Activated effector memory CD4-positive, alpha-beta T cell treated with anti-CD3 and anti-CD28 coated beads, Interleukin-2, amount 50 U/mL, for 16 hours (primary cell): ENCODE data around the gene THSD4.
"Not testable (repeated sequence)": the region's sequence is repeated elsewhere in the genome, so short reads cannot be mapped to it uniquely, and the experiment has no call there.

Source experiments
- DNase-seq: peaks from one replicate; pipeline ENCODE4 v3.0.0-alpha.2; 2020

Gene THSD4

GRCh38 chr15:71362987-71363968 is 248.0 kb downstream of the THSD4 start:
- no peak for DNase-seq

- no peak for DNase-seq
These were observed 248.9 kb downstream of the THSD4 start for GRCh38 chr15:71364117-71364584.

DNA sequence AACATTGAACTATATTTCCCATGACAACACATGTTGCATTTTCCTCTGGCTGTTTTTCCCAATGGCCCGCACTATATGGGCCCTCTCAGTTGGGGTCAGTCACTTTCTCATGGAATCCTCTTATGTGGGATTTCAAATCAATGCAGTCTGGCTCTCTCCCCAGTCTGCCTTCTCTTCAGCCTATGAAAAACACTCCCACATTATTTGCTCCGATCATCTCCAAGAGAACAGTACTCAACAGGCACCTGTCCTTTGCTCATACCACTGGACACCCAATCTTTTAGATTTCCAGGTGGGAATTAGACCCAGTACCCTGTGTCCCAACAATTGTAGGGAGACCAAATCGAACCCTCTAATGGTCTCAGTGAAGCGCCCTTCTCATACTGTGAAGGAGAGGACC is 251.3 kb downstream of the THSD4 start:
- DNase-seq, result no peak

- DNase-seq, result no peak
These were observed 251.7 kb downstream of the THSD4 start for GRCh38 chr15:71366926-71367325.

DNA sequence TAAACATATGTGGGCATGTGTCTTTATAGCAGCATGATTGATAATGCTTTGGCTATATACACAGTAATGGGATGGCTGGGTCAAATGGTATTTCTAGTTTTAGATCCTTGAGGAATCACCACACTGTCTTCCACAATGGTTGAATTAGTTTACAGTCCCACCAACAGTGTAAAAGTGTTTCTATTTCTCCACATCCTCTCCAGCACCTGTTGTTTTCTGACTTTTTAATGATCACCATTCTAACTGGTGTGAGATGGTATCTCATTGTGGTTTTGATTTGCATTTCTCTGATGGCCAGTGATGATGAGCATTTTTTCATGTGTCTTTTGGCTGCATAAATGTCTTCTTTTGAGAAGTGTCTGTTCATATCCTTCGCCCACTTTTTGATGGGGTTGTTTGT is 252.5 kb downstream of the THSD4 start:
- DNase-seq, result not testable (repeated sequence)

GRCh38 chr15:71372769-71373168 is 257.5 kb downstream of the THSD4 start:
- DNase-seq, result peak; percentile 67

DNA sequence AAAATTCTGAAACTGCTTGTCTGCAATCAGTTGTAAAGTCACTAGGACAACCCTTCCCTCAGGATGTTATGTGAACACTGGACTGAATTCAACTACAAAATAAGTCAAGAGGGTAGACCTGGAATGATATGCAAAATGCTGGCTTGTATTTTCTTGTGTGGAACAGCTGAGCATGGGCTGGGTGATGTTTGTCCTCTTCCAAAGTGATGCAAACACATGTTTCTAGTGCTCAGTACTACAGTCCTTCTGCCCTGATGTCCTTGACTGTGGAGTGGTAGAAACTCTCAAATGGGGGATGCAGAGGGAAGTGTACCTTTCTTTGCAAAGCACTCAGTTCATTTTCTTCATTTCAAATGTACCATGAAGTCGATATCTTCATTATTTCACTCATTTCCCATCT is 258.6 kb downstream of the THSD4 start:
- DNase-seq, result no peak

GRCh38 chr15:71374607-71375352 is 259.5 kb downstream of the THSD4 start:
- no peak for DNase-seq

- no peak for DNase-seq
These were observed 260.7 kb downstream of the THSD4 start for GRCh38 chr15:71375934-71376333.

GRCh38 chr15:71379893-71380292 is 264.6 kb downstream of the THSD4 start:
- no peak for DNase-seq

DNA sequence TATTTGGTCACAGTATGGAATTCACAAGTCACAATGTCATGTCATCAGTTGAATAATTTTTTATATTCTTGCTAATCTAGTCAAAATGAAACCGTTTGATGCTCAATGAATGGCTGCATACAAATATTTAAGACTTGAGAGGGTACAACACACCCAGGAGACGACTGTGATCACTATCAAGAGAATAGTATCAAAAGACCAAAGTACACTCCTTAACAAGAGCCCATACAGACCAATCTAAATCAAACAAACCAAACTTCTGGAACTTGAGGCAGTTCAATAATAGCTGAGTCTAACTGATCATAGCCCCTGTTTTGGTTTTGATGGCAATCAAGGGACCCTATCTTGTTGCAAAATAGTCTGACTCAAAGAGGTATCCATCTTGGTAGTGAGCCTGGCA is 265.1 kb downstream of the THSD4 start:
- DNase-seq, result no peak

DNA sequence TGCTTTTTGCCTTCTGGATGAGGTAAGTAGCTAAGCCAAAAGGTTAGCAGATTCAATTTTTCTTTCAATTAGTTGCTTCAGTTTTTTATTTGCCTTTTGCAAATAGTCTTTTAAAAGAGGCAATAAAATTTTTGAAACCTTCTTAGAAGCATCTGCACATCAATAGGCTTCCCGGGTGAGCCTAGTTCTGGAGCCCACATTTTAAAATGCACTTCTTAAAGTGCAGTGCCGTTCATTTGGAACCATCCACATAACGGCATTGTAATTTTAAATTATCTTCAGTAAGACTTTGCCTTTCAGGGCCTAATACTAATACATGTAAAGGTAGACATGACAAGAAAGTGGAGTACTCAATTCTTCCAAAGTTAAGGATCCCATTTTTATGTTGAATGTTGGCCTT is 269.2 kb downstream of the THSD4 start:
- DNase-seq, result no peak

DNA sequence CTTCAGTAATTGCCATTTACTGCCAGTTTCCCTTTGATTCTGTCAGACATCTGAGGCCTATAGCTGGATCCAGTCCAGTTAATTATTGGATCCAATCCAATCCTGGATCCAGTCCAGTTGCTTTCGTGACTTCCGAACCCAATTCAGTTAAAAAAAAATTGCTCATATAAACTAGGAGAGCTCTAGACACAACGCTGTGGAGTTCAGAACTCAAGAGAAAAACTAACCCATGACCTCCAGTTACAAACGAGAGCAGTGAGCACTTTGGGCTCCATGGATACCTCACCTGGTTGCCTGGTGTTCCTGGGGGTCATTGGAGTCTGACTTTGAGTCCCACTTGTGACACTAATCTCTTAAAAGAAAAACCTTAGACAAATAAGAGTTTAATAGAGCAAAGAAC is 269.8 kb downstream of the THSD4 start:
- DNase-seq, result no peak

DNA sequence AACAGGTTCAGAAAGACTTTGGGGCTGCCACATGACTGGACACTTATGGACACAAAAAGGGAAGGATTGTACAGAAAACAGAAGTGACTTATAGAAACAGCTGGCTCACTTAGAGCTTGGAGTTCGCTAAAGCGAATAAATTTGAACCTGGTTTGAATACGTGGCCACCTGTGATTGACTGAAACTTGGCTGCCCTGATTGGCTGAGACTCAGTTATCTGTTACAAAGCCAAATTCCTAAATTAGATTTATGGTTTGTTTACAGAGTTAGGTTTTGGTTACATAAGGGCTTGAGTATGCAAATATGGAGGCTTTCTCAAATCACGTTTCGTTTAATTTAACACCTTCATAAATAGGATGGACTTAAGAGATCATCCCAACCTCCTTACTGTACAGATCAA is 270.2 kb downstream of the THSD4 start:
- no peak for DNase-seq

GRCh38 chr15:71386005-71386404 is 270.7 kb downstream of the THSD4 start:
- DNase-seq, result no peak

- no peak for DNase-seq
These were observed 271.4 kb downstream of the THSD4 start for GRCh38 chr15:71386448-71387236.

DNA sequence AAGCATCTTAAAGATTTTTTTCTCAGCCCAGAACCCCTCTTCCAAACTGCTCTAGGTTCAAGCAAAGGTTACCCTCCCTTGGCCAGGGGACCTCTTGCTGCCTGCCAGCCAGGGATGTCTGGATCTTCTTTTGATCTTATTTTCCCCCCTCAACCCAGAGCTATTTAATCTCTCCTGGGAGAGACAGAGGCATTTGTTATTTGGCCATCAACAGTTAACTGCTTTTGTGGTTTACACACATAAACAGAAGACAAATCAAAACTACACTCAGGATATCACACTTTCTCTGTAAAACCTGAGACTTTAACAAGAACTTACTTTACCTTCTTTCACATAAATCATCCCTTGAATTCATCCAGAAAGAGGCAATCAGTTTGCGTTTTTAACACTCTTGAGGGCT is 272.5 kb downstream of the THSD4 start:
- DNase-seq, result no peak

DNA sequence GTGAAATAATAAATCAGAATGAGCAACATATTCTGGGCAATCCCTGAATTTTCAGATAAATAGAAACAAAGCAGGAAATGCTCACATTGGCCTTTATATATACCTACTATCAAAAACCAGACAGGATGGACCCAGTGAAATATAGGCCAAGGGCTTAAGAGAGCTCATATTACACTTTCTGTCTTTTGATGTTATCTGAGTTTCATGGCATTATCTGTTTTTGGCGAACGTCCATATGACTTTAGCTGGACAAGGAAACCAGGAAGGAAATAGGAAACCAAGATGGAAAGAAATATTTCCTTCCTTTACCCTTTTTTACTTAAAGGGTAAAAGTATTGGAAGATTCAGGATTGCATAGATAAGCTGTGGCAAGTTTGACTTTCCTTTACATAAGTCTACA is 274.8 kb downstream of the THSD4 start:
- no peak for DNase-seq

GRCh38 chr15:71391421-71392088 is 276.3 kb downstream of the THSD4 start:
- DNase-seq, result no peak

DNA sequence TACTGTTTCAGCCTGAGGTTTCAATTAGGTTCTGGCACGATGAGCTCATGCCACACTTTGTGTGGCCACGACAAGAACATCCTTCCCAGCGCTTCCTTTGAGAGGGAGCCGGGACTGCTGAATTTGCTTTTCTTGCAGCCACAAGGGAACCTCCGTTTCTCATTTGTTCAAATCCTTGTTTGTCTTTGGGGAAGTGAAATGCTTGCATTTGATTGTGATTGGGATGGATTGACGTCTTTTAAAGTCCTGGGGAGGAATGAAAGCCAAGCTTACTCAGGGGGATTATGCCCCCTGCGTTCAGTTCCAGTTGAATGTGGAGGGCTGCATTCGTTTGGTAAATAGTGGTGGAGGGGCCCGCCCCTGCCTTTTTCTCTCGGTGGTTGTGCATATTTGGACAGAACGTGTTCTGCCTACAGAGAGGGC is 277.6 kb downstream of the THSD4 start:
- no peak for DNase-seq

GRCh38 chr15:71393383-71393782 is 278.1 kb downstream of the THSD4 start:
- DNase-seq, result no peak

DNA sequence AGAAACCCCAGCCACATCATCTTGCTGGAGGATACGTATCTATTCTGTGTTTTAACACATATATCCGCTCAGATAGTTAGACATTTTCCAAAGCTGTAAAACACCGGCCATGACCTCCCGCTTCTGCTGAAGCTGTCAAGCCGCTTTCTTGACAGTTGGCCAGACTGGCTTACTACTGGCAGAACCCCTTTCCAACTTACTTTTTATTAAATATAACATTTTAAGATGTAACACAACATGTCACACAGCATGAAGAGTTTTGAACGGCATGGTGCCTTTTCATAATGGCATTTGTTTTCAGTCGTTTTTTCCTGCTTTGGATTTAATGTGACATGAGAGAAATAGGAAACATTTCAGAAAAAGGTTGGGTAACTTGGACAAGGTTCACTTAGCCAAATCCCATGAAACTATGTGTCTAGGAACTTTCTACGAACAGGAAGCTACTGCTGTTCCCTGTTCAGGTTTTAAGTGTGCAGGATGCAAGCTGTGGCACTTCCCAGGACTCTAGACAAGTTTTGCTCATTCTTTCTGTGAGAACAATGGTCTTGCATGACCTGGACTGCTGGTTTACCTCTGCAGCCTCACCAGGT is 281.4 kb downstream of the THSD4 start:
- DNase-seq, result no peak
